ENCODE results near the gene GBP4.

GBP4 gene

GRCh38 chr1:89170170-89171066 lies 28.3 kb downstream of the GBP4 start:
- DNase-seq = no peak

- DNase-seq = no peak
Measured at GRCh38 chr1:89169166-89169565, 29.6 kb downstream of the GBP4 start.

- no peak for DNase-seq
Measured at GRCh38 chr1:89167590-89168230, 31.0 kb downstream of the GBP4 start.

GRCh38 chr1:89166705-89167104 lies 32.0 kb downstream of the GBP4 start:
- DNase-seq = no peak

- no peak for DNase-seq
Measured at GRCh38 chr1:89165811-89166210, 32.9 kb downstream of the GBP4 start.

GRCh38 chr1:89151047-89151446 lies 47.7 kb downstream of the GBP4 start:
- no peak for DNase-seq

- no peak for DNase-seq
Measured at GRCh38 chr1:89149976-89150375, 48.8 kb downstream of the GBP4 start.

GRCh38 chr1:89149229-89149628 lies 49.5 kb downstream of the GBP4 start:
- no peak for DNase-seq

- DNase-seq = no peak
Measured at GRCh38 chr1:89147678-89148658, 50.8 kb downstream of the GBP4 start.

GRCh38 chr1:89146721-89147120 lies 52.0 kb downstream of the GBP4 start:
- DNase-seq = no peak

GRCh38 chr1:89143484-89143883 lies 55.3 kb downstream of the GBP4 start:
- no peak for DNase-seq

- no peak for DNase-seq
Measured at GRCh38 chr1:89142160-89142559, 56.6 kb downstream of the GBP4 start.

- DNase-seq = no peak
Measured at GRCh38 chr1:89133747-89134146, 65.0 kb downstream of the GBP4 start.

Measured in hematopoietic multipotent progenitor cell treated with erythropoietin and hydrocortisone succinate and interleukin-3 and kit ligand, for 4 days (in vitro differentiated cells).